K562 (cell line): ENCODE results near the gene MUC22. TPM values are rescaled to one million over a fixed set of nuclear protein-coding genes. Genes with fewer than 3 reads are reported as not detected.

ENCODE experiments used
- ATAC-seq: fragments of 200-7000 bp; cut with Tn5 transposase; 3 replicates; pipeline ENCODE4 v1.9.1; 2020; ENCODE audit warnings: moderate library complexity
- BruUV-seq: library from RNA; stranded (reverse); fragments of 400-500 nt; replicated peaks from 2 replicates; lab custom pipeline; 2021; lab: Mats Ljungman, UMichigan
- CTCF ChIA-PET: fragments of 300-600 bp; formaldehyde crosslinking; extraction: SDS; loops from one replicate; lab custom pipeline; 2021; ENCODE audit warnings: low intra/inter-chr PET ratio; lab: Yijun Ruan, JAX
- POLR2A ChIA-PET: fragments of 300-600, 350-650 bp; sonication (Branson Sonifier 250); formaldehyde crosslinking; extraction: SDS; loops from one replicate; lab custom pipeline; 2021; ENCODE audit warnings: antibody characterized with exemption, inconsistent platforms; lab: Yijun Ruan, JAX
- DNase-seq, 4 experiments: peaks; one replicate each; pipeline versions ENCODE4 v3.0.0 to v3.0.0-alpha.2; 2011 to 2018; ENCODE audit warnings: low spot score in 3 of 4, mixed read lengths in 3 of 4; ENCODE audit errors: extremely low read depth in 1 of 4
- FAIRE-seq: peaks from 2 replicates; lab custom pipeline; 2011; peaks lifted over from hg19 to GRCh38; lab: Jason Lieb, UNC
- H2AFZ ChIP-seq: 2 replicates; pipeline ENCODE4 v1.6.0; 2011; ENCODE audit warnings: low read depth, low read length, control low read depth, inconsistent platforms
- H3K27ac ChIP-seq: fragments of 200-600 bp; 3 replicates; pipeline ENCODE4 v1.8.0; 2011; ENCODE audit warnings: low read depth, mild to moderate bottlenecking, control low read depth, inconsistent platforms, low read length, moderate library complexity, mixed read lengths; ENCODE audit errors: extremely low read depth
- H3K27me3 ChIP-seq, 2 experiments: fragments of 300-600 bp in 1 of 2; 2 replicates in 1 of 2; 3 replicates in 1 of 2; pipeline versions ENCODE4 v1.6.0 to v1.8.0; 2011; ENCODE audit warnings: inconsistent platforms in 2 of 2, low read length in 2 of 2, mild to moderate bottlenecking in 1 of 2, mixed read lengths in 1 of 2, moderate library complexity in 1 of 2; ENCODE audit not compliant: control insufficient read depth in 2 of 2, insufficient read depth in 2 of 2
- H3K36me3 ChIP-seq: fragments of 300-600 bp; 3 replicates; pipeline ENCODE4 v1.8.0; 2011; ENCODE audit warnings: mild to moderate bottlenecking, low read length, inconsistent platforms; ENCODE audit not compliant: control insufficient read depth, insufficient read depth
- H3K4me1 ChIP-seq, 2 experiments: fragments of 200-600 bp in 1 of 2; replicated peaks in 1 of 2; 2 replicates in 1 of 2; 3 replicates in 1 of 2; pipeline versions ENCODE4 v1.5.1 to v1.8.0; 2011; ENCODE audit warnings: inconsistent platforms in 2 of 2, low read length in 2 of 2, mild to moderate bottlenecking in 1 of 2, mixed read lengths in 1 of 2, moderate library complexity in 1 of 2; ENCODE audit not compliant: control insufficient read depth in 2 of 2, insufficient read depth in 2 of 2
- H3K4me2 ChIP-seq: 2 replicates; pipeline ENCODE4 v1.6.1; 2011; ENCODE audit warnings: low read length, control low read depth, inconsistent platforms, mixed read lengths; ENCODE audit not compliant: insufficient read depth
- H3K4me3 ChIP-seq: fragments of 200-600 bp; sonication (generic), shearing (Covaris generic); 2 replicates; pipeline ENCODE4 v1.5.1; 2016; ENCODE audit warnings: control low read depth, inconsistent platforms
- H3K79me2 ChIP-seq: fragments of 200-600 bp; 3 replicates; pipeline ENCODE4 v1.8.0; 2011; ENCODE audit warnings: low read length, inconsistent platforms; ENCODE audit not compliant: control insufficient read depth, insufficient read depth
- H3K9ac ChIP-seq, 2 experiments: 2 replicates each; pipeline versions ENCODE4 v1.6.0 to v1.6.1; 2011; ENCODE audit warnings: low read depth in 2 of 2, low read length in 2 of 2, control low read depth in 1 of 2, inconsistent platforms in 1 of 2, mild to moderate bottlenecking in 1 of 2, mixed read lengths in 1 of 2; ENCODE audit not compliant: insufficient read depth in 1 of 2
- H3K9me1 ChIP-seq: one replicate; pipeline ENCODE4 v1.6.0; 2011; ENCODE audit warnings: inconsistent platforms, mild to moderate bottlenecking, low read length, moderate library complexity; ENCODE audit not compliant: control insufficient read depth, insufficient read depth
- H3K9me3 ChIP-seq: replicated peaks from 2 replicates; pipeline ENCODE4 v1.5.1; 2011; ENCODE audit warnings: low read depth, low read length, inconsistent platforms; ENCODE audit not compliant: control insufficient read depth, insufficient read depth
- H4K20me1 ChIP-seq: replicated peaks from 2 replicates; pipeline ENCODE4 v1.6.1; 2011; ENCODE audit warnings: low read length, inconsistent platforms, mixed read lengths; ENCODE audit not compliant: control insufficient read depth, insufficient read depth
- ELK1 ChIP-seq: sonication (generic); formaldehyde crosslinking; IDR thresholded peaks from 2 replicates; pipeline ENCODE4 v1.8.1; 2022; ENCODE audit warnings: missing genetic modification reagents
- HDAC6 ChIP-seq: IDR thresholded peaks from 2 replicates; pipeline ENCODE4 v1.6.1; 2012; ENCODE audit warnings: low read depth, mild to moderate bottlenecking, control low read depth, inconsistent platforms, low read length, moderate library complexity
- HLTF ChIP-seq: fragments of 450-650 bp; IDR thresholded peaks from 2 replicates; pipeline ENCODE4 v1.6.1; 2016
- HNRNPLL ChIP-seq: fragments of 200-400 bp; formaldehyde crosslinking; IDR thresholded peaks from 2 replicates; pipeline ENCODE4 v1.6.1; 2017; ENCODE audit warnings: low read length, low read depth, mild to moderate bottlenecking; ENCODE audit not compliant: poor library complexity, severe bottlenecking
- POLR2B ChIP-seq: fragments of 450-650 bp; IDR thresholded peaks from 2 replicates; pipeline ENCODE4 v1.6.1; 2018; ENCODE audit warnings: low read depth; ENCODE audit not compliant: partially characterized antibody
- SFPQ ChIP-seq: fragments of 200-400 bp; formaldehyde crosslinking; IDR thresholded peaks from 2 replicates; pipeline ENCODE4 v1.6.1; 2017; ENCODE audit warnings: mild to moderate bottlenecking, low read depth, low read length, moderate library complexity
- SREBF2 ChIP-seq: sonication (generic); formaldehyde crosslinking; IDR thresholded peaks from 2 replicates; pipeline ENCODE4 v1.4.0; 2020; ENCODE audit warnings: mild to moderate bottlenecking, missing genetic modification reagents
- ZNF707 ChIP-seq: fragments of 250-450 bp; sonication (Bioruptor Pico); conservative IDR thresholded peaks from 2 replicates; pipeline ENCODE4 v1.8.0; 2022; ENCODE audit warnings: inconsistent platforms, mild to moderate bottlenecking, moderate library complexity
- WGBS: fragments of 100-300 bp; shearing (Covaris generic); methylation state at CpG from one replicate; pipeline ENCODE4 v1.1.6; 2016; ENCODE audit warnings: low coverage, mixed read lengths; ENCODE audit not compliant: insufficient coverage; ENCODE audit errors: missing lambda C conversion rate; 5-methylcytosine and 5-hydroxymethylcytosine counted together
- in situ Hi-C: fragments of 300-500 bp; cut with MboI; formaldehyde crosslinking; loops from 4 replicates; pipeline ENCODE4 v1.15.0; 2018; ENCODE audit warnings: inconsistent platforms, mixed read lengths
- intact Hi-C: fragments of 100-400 bp; cut with micrococcal nuclease; formaldehyde crosslinking; loops from 2 replicates; pipeline ENCODE4 v1.14.2; 2022
- polyA plus RNA-seq, 8 experiments: library from polyadenylated mRNA; depleted of rRNA in 4 of 8; stranded (reverse) in 5 of 8; unstranded in 3 of 8; fragments of >200 nt; fragmentation: Nextera tagmentation in 2 of 8; fragmentation: Illumina TruSeq in 1 of 8; extraction: Ambion mirVana in 2 of 8; extraction: Trizol in 1 of 8; gene quantifications; 2 replicates each; pipeline versions ENCODE4 v1.2.1 to v1.2.3, GENCODE V29; 2011 to 2014; ENCODE audit warnings: inconsistent platforms in 1 of 8, missing spikeins in 1 of 8
- total RNA-seq, 7 experiments: library from RNA; depleted of rRNA in 6 of 7; stranded (reverse); fragments of >200 nt in 6 of 7; fragmentation: Illumina TruSeq in 2 of 7; extraction: Trizol in 2 of 7; gene quantifications; 2 replicates each; pipeline versions ENCODE4 v1.2.1 to v1.2.3, GENCODE V29; 2011 to 2021; ENCODE audit warnings: low replicate concordance in 1 of 7
- TF ChIP-seq, protein P1 (sequence below): sonication (generic); formaldehyde crosslinking; IDR thresholded peaks from 2 replicates; pipeline ENCODE4 v1.8.1; 2023; ENCODE audit warnings: mild to moderate bottlenecking, missing genetic modification reagents

The MUC22 gene
- total and polyA plus RNA-seq, 9 of the 15 experiments (the other 6 are each of a cell fraction or from before 2014, with no cell fraction given): 0.01 to 0.03 TPM; not detected in 7

DNA sequence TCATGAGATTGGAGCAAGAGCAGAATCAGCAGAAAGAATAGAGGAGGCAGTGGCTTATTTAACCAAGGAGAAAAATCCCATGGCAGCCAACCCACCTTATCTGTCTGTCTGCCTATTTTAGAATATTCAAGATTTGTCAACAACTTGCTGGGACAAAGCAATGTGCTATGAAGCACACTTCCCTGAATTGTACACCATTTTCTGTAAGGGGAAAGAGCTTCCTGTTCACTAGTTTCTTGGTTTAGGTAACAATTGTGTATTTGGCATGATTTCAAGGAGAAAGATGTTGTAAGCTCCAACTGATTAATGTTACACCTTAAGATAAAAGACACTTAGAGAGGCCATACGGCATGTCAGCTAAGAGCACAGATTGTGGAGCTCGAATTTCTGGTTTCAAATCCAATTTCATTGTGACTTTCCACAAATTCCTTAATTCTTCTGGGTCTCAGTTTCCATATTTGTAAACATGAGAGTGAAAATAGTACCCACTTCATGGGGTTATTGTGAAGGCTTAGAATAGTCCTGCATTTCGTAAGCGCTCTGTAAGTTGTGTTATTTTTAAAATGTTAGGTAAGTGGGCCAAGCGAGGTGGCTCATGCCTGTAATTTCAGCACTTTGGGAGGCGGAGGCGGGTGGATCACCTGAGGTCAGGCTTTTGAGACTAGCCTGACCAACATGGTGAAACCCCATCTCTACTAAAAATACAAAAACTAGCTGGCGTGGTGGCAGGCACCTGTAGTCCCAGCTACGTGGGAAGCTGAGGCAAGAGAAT, 4.8 kb upstream of the MUC22 start:
- POLR2A ChIA-PET: interaction anchor here (2.1 kb wide), 1 partner anchor 9 kb away, joined by 5 read pairs; no protein-coding TSS in a partner anchor
- no peak for FAIRE-seq

More for the DNA sequence above, 4.8 kb upstream of the MUC22 start:
- H3K36me3 ChIP-seq: no peaks in the 10 kb centered on the region
- H3K4me2 ChIP-seq: no peak overlapping the region
- DNase-seq: no peak
- no peaks in the 10 kb centered on the region for H3K79me2 ChIP-seq
- H3K27ac ChIP-seq: no peak overlapping the region
- BruUV-seq: no TSS peak
- no peak overlapping the region for H3K9ac ChIP-seq
- H3K4me1 ChIP-seq: no peaks in the 10 kb centered on the region; a peak in 1 of 5 replicates
- H3K27me3 ChIP-seq: peaks cover 27 to 33% of the 10 kb centered on the region in 2 experiments
- no peaks in the 10 kb centered on the region for H3K9me3 ChIP-seq
- in situ Hi-C loops (no loop called here), intact Hi-C loops (no loop called here)
- no peak for ATAC-seq
- 3% methylated on average over 9 of the region's 9 CpGs for WGBS
- no peak for TF ChIP-seq ZNF707 (CRISPR knock-in tag)
- TF ChIP-seq, protein P1, sequence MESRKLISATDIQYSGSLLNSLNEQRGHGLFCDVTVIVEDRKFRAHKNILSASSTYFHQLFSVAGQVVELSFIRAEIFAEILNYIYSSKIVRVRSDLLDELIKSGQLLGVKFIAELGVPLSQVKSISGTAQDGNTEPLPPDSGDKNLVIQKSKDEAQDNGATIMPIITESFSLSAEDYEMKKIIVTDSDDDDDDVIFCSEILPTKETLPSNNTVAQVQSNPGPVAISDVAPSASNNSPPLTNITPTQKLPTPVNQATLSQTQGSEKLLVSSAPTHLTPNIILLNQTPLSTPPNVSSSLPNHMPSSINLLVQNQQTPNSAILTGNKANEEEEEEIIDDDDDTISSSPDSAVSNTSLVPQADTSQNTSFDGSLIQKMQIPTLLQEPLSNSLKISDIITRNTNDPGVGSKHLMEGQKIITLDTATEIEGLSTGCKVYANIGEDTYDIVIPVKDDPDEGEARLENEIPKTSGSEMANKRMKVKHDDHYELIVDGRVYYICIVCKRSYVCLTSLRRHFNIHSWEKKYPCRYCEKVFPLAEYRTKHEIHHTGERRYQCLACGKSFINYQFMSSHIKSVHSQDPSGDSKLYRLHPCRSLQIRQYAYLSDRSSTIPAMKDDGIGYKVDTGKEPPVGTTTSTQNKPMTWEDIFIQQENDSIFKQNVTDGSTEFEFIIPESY (CRISPR knock-in tag): no peak
- TF ChIP-seq SFPQ: no peak
- no peak for TF ChIP-seq ELK1 (CRISPR knock-in tag)
- no peak for TF ChIP-seq POLR2B
- no peak for TF ChIP-seq HDAC6
- no peak for TF ChIP-seq SREBF2 (CRISPR knock-in tag)
- no peak for TF ChIP-seq HLTF
- no peak for TF ChIP-seq HNRNPLL
- H3K4me3 ChIP-seq: no peak overlapping the region
- CTCF ChIA-PET: no interaction called here
- no peak overlapping the region for H2AFZ ChIP-seq
- no peaks in the 10 kb centered on the region for H3K9me1 ChIP-seq
- H4K20me1 ChIP-seq: no peaks in the 10 kb centered on the region
